Kidney epithelial cell (primary cell): Measurements from ENCODE around the gene DDX54. TPM values are rescaled to one million over a fixed set of nuclear protein-coding genes. Genes with fewer than 3 reads are reported as not detected.

Experiments
- DNase-seq: peaks from one replicate; pipeline ENCODE4 v3.0.0-alpha.2; 2010; ENCODE audit warnings: low read depth
- H3K27me3 ChIP-seq: 2 replicates; pipeline ENCODE4 v1.6.0; 2011; ENCODE audit warnings: low read length; ENCODE audit not compliant: control insufficient read depth, insufficient read depth
- H3K36me3 ChIP-seq: 2 replicates; pipeline ENCODE4 v1.5.1; 2011; ENCODE audit warnings: low read length; ENCODE audit not compliant: control insufficient read depth, insufficient read depth
- H3K4me3 ChIP-seq: 2 replicates; pipeline ENCODE4 v1.5.1; 2011; ENCODE audit warnings: low read depth, mild to moderate bottlenecking, control low read depth, low read length
- total RNA-seq: library from RNA; depleted of rRNA; stranded (reverse); fragments of >200 nt; gene quantifications from 2 replicates; pipeline ENCODE4 v1.2.3, GENCODE V29; 2015
- TF ChIP-seq, protein P1 (sequence below): IDR thresholded peaks from 2 replicates; pipeline ENCODE4 v1.5.1; 2011; ENCODE audit warnings: mild to moderate bottlenecking, moderate library complexity, low read length, control low read depth, inconsistent platforms; ENCODE audit not compliant: insufficient read depth, poor library complexity, severe bottlenecking

Gene DDX54
- total RNA-seq, 1 donor from 2014 or later = 77.6 TPM

DNA sequence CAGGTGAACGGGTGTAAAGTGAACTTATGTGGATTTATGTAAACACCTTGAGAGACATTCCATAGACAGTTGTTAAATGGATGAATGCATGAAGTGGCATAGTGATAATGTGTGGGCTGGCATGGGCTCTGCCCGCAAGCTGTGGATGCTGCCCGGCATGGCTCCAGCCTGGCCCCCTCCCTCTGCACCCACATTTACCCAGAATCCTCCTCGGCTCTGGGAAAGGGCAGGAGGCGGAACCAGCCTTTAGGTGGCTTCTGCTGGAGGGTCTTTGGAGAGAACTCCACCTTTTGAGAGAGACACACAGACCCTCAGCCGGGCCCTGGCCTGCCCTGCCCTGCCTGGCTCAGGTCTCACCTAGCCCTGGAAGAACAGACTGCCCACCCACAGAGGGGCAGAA, 68.4 kb downstream of the DDX54 start:
- no peak for DNase-seq
- Histone ChIP-seq H3K27me3 (peaks cover 2% of the 10 kb centered on the region), H3K4me3 (no peak overlapping the region), H3K36me3 (no peaks in the 10 kb centered on the region)
- TF ChIP-seq, protein P1, sequence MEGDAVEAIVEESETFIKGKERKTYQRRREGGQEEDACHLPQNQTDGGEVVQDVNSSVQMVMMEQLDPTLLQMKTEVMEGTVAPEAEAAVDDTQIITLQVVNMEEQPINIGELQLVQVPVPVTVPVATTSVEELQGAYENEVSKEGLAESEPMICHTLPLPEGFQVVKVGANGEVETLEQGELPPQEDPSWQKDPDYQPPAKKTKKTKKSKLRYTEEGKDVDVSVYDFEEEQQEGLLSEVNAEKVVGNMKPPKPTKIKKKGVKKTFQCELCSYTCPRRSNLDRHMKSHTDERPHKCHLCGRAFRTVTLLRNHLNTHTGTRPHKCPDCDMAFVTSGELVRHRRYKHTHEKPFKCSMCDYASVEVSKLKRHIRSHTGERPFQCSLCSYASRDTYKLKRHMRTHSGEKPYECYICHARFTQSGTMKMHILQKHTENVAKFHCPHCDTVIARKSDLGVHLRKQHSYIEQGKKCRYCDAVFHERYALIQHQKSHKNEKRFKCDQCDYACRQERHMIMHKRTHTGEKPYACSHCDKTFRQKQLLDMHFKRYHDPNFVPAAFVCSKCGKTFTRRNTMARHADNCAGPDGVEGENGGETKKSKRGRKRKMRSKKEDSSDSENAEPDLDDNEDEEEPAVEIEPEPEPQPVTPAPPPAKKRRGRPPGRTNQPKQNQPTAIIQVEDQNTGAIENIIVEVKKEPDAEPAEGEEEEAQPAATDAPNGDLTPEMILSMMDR = no peak

DNA sequence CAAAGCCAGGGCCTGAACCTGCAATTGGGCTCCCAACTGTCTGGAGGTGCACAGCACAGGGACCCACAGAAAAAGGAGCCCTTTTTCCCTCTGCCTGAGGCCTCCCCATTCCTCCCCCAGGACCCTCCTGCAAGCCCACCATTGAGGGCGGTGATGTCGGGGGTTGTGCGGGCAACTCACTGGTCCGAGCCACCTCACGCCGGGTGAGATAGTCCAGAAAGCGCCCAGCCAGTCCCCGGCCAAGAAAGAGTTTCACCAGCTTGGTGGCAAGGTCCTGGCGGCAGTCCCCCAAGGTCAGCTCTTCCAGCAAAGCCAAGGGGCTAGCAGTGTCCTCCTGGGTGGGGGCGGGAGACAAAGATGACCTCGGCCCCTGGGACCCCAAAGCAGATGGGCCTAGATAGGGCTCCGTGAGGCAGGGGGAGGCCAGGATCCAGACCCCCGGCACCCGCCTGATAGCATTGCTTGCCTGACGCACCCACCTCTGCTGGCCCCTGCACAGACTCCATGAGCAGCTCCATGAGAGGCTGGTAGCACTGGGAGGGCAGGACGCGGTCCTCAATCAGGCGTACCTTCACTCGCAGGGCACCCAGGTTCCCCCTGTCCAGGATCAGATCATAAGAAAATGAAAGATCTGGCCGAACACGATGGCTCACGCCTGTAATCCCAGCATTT, 69.7 kb downstream of the DDX54 start:
- peaks cover 2% of the 10 kb centered on the region for H3K27me3 ChIP-seq
- TF ChIP-seq, protein P1 = no peak
- H3K4me3 ChIP-seq = no peak overlapping the region
- no peak for DNase-seq
- H3K36me3 ChIP-seq = no peaks in the 10 kb centered on the region

DNA sequence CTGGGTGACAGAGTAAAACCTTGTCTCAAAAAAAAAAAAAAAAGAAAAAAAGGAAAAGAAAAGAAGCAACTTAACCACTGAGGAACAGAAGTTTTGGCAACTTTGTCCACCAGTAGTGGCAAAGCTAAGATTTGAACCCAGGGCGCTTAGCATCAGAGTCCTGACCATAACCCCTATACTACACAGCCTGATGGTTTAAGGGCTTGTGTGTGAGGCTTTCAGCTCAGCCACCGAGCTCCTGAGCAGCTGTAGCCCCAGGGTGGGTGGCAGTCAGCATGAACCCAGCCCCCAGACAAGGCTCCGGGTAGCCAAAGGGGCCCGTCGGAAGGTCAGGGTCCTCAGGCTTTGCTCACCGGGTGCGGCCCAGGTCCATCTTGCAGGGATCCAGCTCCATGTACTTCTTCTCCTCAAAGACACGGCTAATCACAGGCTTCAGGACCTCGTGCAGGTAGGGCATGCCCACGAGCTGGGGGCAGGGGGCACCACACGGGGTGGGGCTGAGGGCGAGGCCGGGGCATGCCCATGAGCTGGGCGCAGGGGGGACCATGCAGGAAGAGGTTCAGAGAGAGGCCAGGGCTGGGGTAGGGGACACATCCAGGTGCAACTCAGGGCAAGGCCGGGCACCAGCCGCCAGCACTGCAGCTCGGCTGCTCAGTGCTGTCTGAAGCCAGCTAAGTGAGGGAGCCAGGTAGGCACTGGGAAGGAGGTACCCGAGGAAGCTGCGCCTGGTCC, 70.7 kb downstream of the DDX54 start:
- Histone ChIP-seq H3K4me3 (no peak overlapping the region), H3K36me3 (no peaks in the 10 kb centered on the region), H3K27me3 (peaks cover 2% of the 10 kb centered on the region)
- DNase-seq = no peak
- TF ChIP-seq, protein P1 = no peak

DNA sequence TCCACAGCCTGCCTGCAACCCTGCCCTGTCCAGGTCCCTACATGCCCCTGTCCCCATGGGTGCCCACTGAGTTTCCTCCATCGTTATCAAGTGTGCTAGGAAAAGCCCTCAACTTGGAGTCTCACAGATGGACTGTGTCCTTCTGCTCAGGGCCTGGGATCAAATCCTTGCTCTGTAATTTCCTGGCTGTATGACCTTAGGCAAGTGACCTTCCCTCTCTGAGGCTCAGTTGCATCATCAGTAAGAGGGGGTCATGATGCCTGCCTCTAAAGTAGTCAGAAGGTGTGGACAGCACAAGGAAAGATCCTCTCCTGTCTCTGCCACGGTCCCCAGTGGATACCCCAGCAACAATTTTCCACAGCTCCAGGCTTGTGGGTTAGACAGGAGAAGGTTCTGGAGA, 71.9 kb downstream of the DDX54 start:
- DNase-seq = no peak
- Histone ChIP-seq H3K4me3 (no peak overlapping the region), H3K27me3 (peaks cover 2% of the 10 kb centered on the region), H3K36me3 (no peaks in the 10 kb centered on the region)
- TF ChIP-seq, protein P1 = no peak

GRCh38 chr12:113112043-113112899, 73.0 kb downstream of the DDX54 start:
- DNase-seq = no peak
- H3K27me3 ChIP-seq = peaks cover 2% of the 10 kb centered on the region
- H3K36me3 ChIP-seq = no peaks in the 10 kb centered on the region
- TF ChIP-seq, protein P1 = no peak
- no peak overlapping the region for H3K4me3 ChIP-seq
